Stimulated activated CD4-positive, alpha-beta T cell treated with anti-CD3 and anti-CD28 coated beads, Interleukin-12 subunit alpha, Interleukin-12 subunit beta, amount 100 ng/mL, for 4 hours (primary cell): ENCODE data around the gene PLA2G4F.

Experiments used
- DNase-seq: peaks from one replicate; pipeline ENCODE4 v3.0.0-alpha.2; 2020

Gene PLA2G4F

GRCh38 chr15:42163291-42163690 lies 6.9 kb upstream of the PLA2G4F start:
- DNase-seq, result no peak

- no peak for DNase-seq
These were observed 3.7 kb upstream of the PLA2G4F start for GRCh38 chr15:42160136-42160535.

DNA sequence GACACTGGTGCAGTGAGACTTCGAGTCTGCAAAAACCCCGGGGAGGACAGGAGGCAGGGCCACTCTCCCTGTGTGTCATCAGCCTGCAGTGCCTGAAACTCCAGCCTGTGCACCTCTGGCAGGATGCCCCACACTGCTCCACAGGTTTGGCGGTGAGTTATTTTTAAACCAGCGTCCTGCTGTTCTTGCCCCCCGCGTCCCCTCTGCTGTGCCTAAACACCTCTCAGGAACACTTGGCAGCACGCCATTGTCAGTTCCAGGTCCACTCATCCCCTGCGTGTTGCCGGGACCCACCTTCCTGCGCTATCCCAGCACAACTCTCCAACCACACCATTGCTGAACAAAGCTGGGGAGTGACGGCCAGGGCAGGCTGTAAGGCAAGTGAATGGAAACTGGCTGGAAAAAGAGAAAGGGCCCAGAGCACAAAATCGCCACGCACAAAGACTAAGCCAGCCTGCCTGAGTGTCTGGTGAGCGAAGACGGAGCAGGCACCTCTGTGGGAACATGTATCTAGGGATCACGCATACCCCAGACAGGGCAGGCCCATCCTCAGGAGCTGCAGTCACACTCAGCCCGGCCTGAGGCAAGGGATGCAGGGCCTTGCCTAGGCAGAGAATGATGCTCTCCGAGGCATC lies 3.1 kb upstream of the PLA2G4F start:
- no peak for DNase-seq

DNA sequence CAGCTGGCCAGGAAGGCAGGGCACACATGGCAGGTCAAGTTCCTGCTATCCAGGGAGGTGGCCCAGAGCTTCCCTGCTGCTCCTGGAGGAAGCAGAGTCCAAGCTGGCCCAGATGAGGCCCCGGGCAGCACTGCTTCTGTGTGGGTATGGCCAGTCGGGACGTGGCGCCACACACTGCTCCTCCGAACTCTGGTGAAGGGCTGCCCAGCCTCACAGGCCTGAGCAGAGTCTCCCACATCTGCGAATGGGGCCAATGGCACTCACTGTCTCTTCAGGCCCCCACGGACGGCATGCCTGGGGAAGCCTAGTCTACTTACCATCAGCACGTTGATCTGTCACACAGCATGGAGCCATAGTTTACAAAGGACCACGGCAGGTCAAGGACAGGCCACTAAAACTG lies 2.5 kb upstream of the PLA2G4F start:
- no peak for DNase-seq

GRCh38 chr15:42157981-42158765 lies 1.7 kb upstream of the PLA2G4F start:
- DNase-seq, result no peak

GRCh38 chr15:42157381-42157780 lies 945 bp upstream of the PLA2G4F start:
- DNase-seq, result no peak

GRCh38 chr15:42155546-42156242 lies 742 bp downstream of the PLA2G4F start:
- DNase-seq, result no peak

- no peak for DNase-seq
These were observed 1.5 kb downstream of the PLA2G4F start for GRCh38 chr15:42154956-42155355.

GRCh38 chr15:42154212-42154941 lies 2.1 kb downstream of the PLA2G4F start:
- no peak for DNase-seq

- no peak for DNase-seq
These were observed 2.6 kb downstream of the PLA2G4F start for GRCh38 chr15:42153874-42154211.

DNA sequence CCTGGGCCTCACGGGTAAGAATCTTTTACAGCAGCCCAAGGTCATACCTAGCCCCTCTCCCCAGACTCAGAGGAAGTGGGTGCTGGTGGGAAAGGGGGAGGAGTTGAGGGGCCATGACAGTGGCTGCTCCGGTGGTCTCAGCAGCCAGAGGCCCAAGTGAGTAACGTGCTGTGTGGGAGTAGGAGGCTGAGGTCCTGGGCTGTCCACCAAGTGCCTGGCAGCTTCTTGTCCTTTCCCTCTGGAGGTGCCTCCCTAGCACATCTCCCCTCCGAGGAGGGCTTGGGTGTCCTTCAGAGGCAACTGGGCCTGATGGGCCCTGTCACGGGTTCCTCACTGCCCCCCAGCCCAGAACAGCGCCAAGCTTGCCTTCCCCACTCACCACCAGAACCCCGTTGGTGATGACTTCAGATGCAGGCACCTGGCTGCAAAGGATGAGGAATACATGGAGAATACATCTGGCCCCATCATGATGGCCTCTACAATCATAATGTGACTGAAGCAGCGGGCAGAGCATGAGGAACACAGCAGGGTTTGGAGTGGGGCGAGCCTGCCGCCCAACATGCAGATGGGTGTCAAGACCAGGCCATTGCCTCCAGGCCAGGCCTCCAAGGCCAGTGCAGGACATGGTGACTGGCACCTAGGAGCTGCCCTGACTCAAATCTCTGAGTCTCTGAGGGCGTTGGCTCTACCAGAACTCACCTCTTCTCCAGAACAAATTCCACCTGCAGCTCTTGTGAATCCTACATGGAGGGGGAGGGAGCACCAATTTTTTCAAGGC lies 3.3 kb downstream of the PLA2G4F start:
- DNase-seq, result no peak

- no peak for DNase-seq
These were observed 4.1 kb downstream of the PLA2G4F start for GRCh38 chr15:42152196-42152920.

- no peak for DNase-seq
These were observed 4.7 kb downstream of the PLA2G4F start for GRCh38 chr15:42151736-42152135.

DNA sequence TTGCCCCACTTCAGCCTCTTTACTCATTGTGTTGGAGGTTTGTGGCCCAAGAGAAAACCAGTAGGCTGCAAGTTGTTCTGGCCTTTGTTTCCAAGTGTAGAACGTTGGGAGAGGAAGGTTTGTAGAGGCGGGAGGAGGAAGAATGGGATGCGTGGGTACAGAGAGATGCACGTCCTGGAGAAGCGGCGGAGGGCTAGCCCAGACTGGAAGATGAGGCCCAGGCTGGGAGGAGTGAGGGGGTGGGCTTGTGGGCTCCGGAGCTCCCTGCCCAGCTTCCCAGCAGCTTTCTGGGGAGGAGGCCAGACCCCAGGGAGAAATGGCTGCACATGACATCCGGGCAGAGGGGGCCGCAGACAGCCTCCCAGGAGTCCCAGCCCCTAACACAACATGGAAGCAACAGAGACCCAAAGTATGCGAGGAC lies 5.3 kb downstream of the PLA2G4F start:
- DNase-seq, result no peak

DNA sequence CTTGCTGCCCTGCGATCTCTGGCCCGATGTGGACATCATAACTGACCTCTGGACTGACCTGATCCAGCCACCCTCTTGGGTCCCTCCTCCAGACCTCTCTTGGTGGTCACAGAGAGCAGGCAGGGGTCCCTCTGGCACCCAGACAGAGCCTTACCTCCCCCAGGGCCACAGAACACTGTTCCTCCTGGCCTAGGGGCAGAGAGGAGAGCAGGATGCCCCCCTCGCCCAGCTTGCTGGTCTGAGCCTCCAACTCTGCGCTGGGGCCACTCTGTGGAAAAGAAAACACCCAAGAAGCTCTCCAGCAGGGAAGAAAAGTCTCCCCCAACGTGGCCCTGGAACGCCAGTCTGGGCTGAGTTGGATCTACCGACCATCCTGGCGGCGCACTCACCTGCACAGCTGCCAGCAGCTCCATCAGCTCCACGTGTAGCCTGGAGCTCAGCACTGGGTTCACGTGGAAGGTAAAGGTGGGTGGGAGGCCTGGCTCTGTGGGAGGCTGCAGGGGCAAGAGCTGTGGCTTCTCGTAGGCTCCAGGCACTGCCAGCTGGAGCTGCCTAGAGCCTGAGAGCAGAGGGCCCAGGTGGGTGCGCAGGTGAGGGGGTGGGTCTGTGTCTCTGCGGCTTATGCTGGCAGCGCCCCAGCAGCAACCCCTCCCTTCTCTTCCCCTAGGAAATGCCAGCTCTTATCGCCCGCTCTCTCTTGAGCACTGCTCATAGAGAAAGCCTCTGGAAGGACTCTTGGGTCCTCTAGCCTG lies 6.0 kb downstream of the PLA2G4F start:
- DNase-seq, result no peak

DNA sequence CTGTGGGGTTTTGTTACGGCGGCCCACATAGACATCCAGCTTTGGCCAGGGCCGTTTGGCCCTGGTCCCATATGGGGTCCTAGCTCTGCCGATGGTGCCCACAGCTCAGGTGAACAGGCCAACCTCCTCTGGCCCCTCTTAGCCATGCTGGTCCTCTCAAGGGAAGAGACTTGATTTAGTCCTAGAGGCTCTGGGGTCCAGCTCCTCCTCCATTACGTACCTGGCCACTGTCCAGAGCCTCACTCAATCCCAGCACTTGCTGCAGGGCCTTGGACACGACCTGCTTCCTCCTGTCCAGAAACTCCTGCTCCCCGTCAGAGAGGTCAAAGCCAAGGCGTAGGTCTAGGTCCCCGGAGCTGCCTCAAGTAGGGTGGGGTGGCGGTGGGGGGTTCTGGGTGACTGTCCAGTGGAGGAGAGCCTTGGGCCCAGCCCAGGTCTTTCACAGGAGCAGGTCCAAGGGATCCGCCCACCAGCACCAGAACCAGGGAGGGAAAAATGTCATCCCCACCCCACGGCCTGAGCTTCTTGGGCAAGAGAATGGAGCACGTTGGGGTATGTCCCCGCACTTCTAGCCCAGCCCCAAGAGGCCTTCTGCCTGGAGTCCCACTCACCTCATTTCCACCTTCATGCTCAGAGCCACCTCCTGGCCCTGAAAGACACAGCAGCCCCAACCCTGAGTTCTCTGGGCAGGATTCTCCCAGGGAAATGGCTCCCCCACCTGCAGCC lies 6.8 kb downstream of the PLA2G4F start:
- DNase-seq, result no peak

DNA sequence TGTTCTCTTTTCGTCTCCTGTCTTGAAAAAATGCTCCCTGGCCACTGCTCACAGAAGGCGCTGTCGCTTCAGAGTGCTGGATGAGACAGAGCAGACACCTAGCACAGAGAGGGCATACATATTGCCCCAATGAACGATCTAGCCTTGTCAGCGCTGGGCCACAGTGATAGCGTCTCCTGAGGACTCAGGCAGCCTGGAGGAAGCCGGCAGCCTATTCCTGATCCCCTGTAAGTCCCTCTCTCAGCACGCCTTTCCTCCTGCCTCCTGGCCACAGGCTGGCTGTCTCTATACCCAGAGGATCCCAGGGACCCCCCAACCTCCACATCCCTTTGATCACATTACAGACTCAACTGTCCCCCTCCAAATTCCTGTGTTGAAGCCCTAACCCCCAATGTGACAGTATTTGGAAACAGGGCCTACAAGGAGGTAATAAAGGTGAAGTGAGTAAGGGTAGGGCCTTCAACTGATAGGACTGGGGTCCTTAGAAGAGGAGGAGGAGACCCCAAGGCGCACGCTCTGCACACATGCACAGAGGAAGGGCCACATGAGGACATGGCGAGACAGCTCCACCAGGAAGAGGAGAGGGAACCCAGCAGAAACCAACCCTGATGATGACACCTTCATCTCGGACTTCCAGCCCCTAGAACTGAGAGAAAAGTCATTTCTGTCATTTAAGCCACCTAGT lies 7.5 kb downstream of the PLA2G4F start:
- DNase-seq, result no peak

- no peak for DNase-seq
These were observed 9.1 kb downstream of the PLA2G4F start for GRCh38 chr15:42147431-42147735.

- no peak for DNase-seq
These were observed 9.6 kb downstream of the PLA2G4F start for GRCh38 chr15:42146551-42147430.
